HG03139 (cell line): ENCODE results near the gene C6.

ENCODE experiments used
- ATAC-seq: cut with Tn5 transposase; IDR thresholded peaks from one replicate; pipeline ENCODE4 v1.9.1; 2021; ENCODE audit not compliant: unreplicated experiment

C6 gene

GRCh38 chr5:41127967-41128690 is 85.2 kb downstream of the C6 start:
- no peak for ATAC-seq

DNA sequence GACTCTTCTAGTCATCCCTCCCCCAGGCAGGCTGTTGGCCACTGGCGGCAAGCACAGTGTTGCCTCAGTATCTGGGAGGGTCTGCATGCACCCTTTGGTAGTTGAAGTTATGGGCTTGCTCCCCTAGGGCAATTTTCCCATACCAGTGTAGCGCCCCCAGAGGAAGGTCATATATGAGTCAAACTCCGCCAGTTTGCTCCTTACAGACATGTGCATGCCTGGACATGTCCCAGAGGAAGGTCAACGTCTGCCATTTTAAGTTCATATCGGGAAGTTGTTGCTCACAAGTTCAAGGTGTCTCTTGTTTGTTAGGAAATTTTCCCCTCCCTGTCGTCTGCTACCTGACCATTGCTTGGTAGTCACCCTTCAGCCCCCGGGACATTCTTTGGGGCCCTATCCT is 90.9 kb downstream of the C6 start:
- no peak for ATAC-seq

DNA sequence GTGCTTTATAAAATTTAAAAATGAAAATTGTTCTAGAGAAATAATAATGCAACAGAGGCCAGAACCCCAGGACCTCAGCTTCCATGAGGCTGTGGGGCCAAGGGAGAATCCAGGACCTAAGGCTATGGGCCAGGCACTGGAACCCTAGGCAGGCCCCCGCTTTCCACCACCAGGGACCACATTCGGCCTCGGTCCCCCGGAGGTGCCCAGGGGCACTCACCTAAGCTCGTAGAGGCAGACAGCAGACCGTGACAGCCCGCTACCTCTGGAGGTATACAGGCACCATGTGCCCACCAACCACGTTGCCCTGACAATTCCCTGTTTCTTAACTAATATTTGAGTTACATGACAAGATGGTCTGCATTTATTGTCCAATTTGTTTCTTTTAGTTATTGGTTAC is 92.7 kb downstream of the C6 start:
- no peak for ATAC-seq

- ATAC-seq: no peak
Observed at GRCh38 chr5:41118177-41118576, 95.2 kb downstream of the C6 start.

GRCh38 chr5:41115281-41115680 is 98.1 kb downstream of the C6 start:
- ATAC-seq: no peak

- ATAC-seq: no peak
Observed at GRCh38 chr5:41112486-41113455, 100.6 kb downstream of the C6 start.

GRCh38 chr5:41109186-41109585 is 104.1 kb downstream of the C6 start:
- ATAC-seq: no peak

DNA sequence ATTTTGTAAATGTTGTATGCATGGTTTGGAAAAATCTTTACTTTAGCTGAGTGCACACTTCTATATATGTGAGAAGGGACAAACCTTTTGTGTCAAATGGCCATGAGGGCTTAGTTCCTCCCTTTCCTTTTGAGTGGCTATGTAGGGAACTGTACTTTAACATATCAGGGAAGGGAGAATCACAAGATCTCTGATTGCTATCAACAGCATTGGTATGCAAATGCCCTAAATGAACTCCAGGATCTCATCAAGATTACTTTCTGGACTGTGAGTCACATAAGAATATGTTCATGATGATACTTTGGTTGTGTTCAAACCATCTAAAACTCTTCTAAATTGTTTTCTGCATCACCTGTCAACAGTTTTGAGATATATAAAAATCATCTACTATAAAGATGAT is 111.0 kb downstream of the C6 start:
- no peak for ATAC-seq

GRCh38 chr5:41097642-41098041 is 115.7 kb downstream of the C6 start:
- no peak for ATAC-seq

GRCh38 chr5:41095324-41096101 is 117.8 kb downstream of the C6 start:
- no peak for ATAC-seq

DNA sequence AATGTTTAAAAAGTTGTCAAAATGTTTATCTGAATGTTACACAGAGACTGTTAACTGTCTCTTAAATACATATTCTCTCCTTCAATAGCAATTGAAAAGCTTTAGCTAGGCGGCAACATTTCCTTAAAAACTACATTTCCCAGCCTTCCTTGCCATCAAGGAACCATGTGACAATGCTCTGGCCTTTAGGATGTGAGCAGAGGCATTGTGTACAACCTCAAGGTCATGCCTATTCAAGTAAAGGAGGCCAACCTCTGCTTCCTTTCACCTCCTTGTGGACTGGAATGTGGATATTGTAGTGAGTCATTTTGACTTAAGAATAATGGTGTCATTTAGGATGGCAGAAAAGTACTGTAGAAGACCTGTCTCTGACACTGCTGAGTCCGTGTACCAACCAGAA is 118.5 kb downstream of the C6 start:
- no peak for ATAC-seq

- no peak for ATAC-seq
Observed at GRCh38 chr5:41093803-41094202, 119.5 kb downstream of the C6 start.
